GM21529 (cell line): ENCODE results near the gene ACSM6.

Source experiments
- ATAC-seq: cut with Tn5 transposase; IDR thresholded peaks from one replicate; pipeline ENCODE4 v1.9.1; 2021; ENCODE audit not compliant: unreplicated experiment

ACSM6 gene

GRCh38 chr10:95244152-95244551 lies 50.1 kb downstream of the ACSM6 start:
- ATAC-seq: no peak

GRCh38 chr10:95245425-95246055 lies 51.5 kb downstream of the ACSM6 start:
- ATAC-seq: peak; percentile 86

- ATAC-seq: no peak
Observed at GRCh38 chr10:95246582-95247051, 52.6 kb downstream of the ACSM6 start.

- no peak for ATAC-seq
Observed at GRCh38 chr10:95247200-95247880, 53.3 kb downstream of the ACSM6 start.

GRCh38 chr10:95247881-95248583 lies 54.0 kb downstream of the ACSM6 start:
- ATAC-seq: no peak

- ATAC-seq: no peak
Observed at GRCh38 chr10:95248989-95249388, 55.0 kb downstream of the ACSM6 start.

GRCh38 chr10:95249467-95249866 lies 55.4 kb downstream of the ACSM6 start:
- no peak for ATAC-seq

GRCh38 chr10:95250856-95251255 lies 56.8 kb downstream of the ACSM6 start:
- ATAC-seq: no peak

GRCh38 chr10:95253007-95253406 lies 59.0 kb downstream of the ACSM6 start:
- no peak for ATAC-seq

- ATAC-seq: no peak
Observed at GRCh38 chr10:95253686-95254085, 59.6 kb downstream of the ACSM6 start.

GRCh38 chr10:95254629-95255028 lies 60.6 kb downstream of the ACSM6 start:
- peak; percentile 76 for ATAC-seq

GRCh38 chr10:95256268-95256667 lies 62.2 kb downstream of the ACSM6 start:
- no peak for ATAC-seq

GRCh38 chr10:95257849-95258248 lies 63.8 kb downstream of the ACSM6 start:
- ATAC-seq: no peak

GRCh38 chr10:95260397-95260881 lies 66.4 kb downstream of the ACSM6 start:
- ATAC-seq: peak; percentile 80

GRCh38 chr10:95260909-95261552 lies 67.0 kb downstream of the ACSM6 start:
- ATAC-seq: no peak

GRCh38 chr10:95261926-95262325 lies 67.9 kb downstream of the ACSM6 start:
- ATAC-seq: no peak

- no peak for ATAC-seq
Observed at GRCh38 chr10:95262763-95263518, 68.9 kb downstream of the ACSM6 start.

- no peak for ATAC-seq
Observed at GRCh38 chr10:95263864-95264226, 69.8 kb downstream of the ACSM6 start.

GRCh38 chr10:95264227-95265051 lies 70.4 kb downstream of the ACSM6 start:
- ATAC-seq: no peak

- ATAC-seq: no peak
Observed at GRCh38 chr10:95265572-95265971, 71.5 kb downstream of the ACSM6 start.
